K562 (cell line): Measurements from ENCODE around the gene PCDHGB5. TPM values are rescaled to one million over a fixed set of nuclear protein-coding genes. Genes with fewer than 3 reads are reported as not detected.
A peak's percentile ranks its signal among the peaks of the same experiment; 100 is the strongest.

Experiments
- DACH1 ChIP-seq: fragments of 450-650 bp; IDR thresholded peaks from 2 replicates; pipeline ENCODE4 v1.6.1; 2018; ENCODE audit not compliant: partially characterized antibody
- L3MBTL2 ChIP-seq: fragments of 450-650 bp; IDR thresholded peaks from 2 replicates; pipeline ENCODE4 v1.6.1; 2016; ENCODE audit warnings: mild to moderate bottlenecking, moderate library complexity
- MYC ChIP-seq, 2 experiments: fragments of 250-450 bp in 1 of 2; sonication (Bioruptor Pico) in 1 of 2; IDR thresholded peaks; 2 replicates each; pipeline versions ENCODE4 v1.5.1 to v1.6.1; 2012 to 2021; ENCODE audit warnings: low read depth in 2 of 2, borderline replicate concordance in 1 of 2, improper control_type of control experiment in 1 of 2, low read length in 1 of 2, mild to moderate bottlenecking in 1 of 2, moderate library complexity in 1 of 2
- XRCC5 ChIP-seq: fragments of 200-400 bp; formaldehyde crosslinking; IDR thresholded peaks from 2 replicates; pipeline ENCODE4 v1.6.1; 2017; ENCODE audit warnings: low read depth, mild to moderate bottlenecking, low read length
- YY1 ChIP-seq, 3 experiments: IDR thresholded peaks; 2 replicates each; pipeline ENCODE4 v1.6.1; 2011; ENCODE audit warnings: low read length in 2 of 3, mild to moderate bottlenecking in 2 of 3, moderate library complexity in 2 of 3, borderline replicate concordance in 1 of 3, control low read depth in 1 of 3, low read depth in 1 of 3; ENCODE audit not compliant: insufficient read depth in 3 of 3, insufficient replicate concordance in 2 of 3, control insufficient read depth in 1 of 3, insufficient read length in 1 of 3; ENCODE audit errors: extremely low read depth in 1 of 3
- ZNF184 ChIP-seq: sonication (generic); formaldehyde crosslinking; IDR thresholded peaks from 2 replicates; pipeline ENCODE4 v1.5.0; 2020; ENCODE audit warnings: missing genetic modification reagents
- polyA plus RNA-seq, 8 experiments: library from polyadenylated mRNA; depleted of rRNA in 4 of 8; stranded (reverse) in 5 of 8; unstranded in 3 of 8; fragments of >200 nt; fragmentation: Nextera tagmentation in 2 of 8; fragmentation: Illumina TruSeq in 1 of 8; extraction: Ambion mirVana in 2 of 8; extraction: Trizol in 1 of 8; gene quantifications; 2 replicates each; pipeline versions ENCODE4 v1.2.1 to v1.2.3, GENCODE V29; 2011 to 2014; ENCODE audit warnings: inconsistent platforms in 1 of 8, missing spikeins in 1 of 8
- total RNA-seq, 7 experiments: library from RNA; depleted of rRNA in 6 of 7; stranded (reverse); fragments of >200 nt in 6 of 7; fragmentation: Illumina TruSeq in 2 of 7; extraction: Trizol in 2 of 7; gene quantifications; 2 replicates each; pipeline versions ENCODE4 v1.2.1 to v1.2.3, GENCODE V29; 2011 to 2021; ENCODE audit warnings: low replicate concordance in 1 of 7
- TF ChIP-seq, protein P1 (sequence below), 2 experiments: IDR thresholded peaks; 2 replicates each; pipeline ENCODE4 v1.6.1; 2011; ENCODE audit warnings: borderline replicate concordance in 1 of 2, control low read depth in 1 of 2, low read depth in 1 of 2, low read length in 1 of 2, mild to moderate bottlenecking in 1 of 2, mixed read lengths in 1 of 2, moderate library complexity in 1 of 2; ENCODE audit not compliant: insufficient read depth in 1 of 2, insufficient read length in 1 of 2, poor library complexity in 1 of 2, severe bottlenecking in 1 of 2; ENCODE audit errors: extremely low read depth in 1 of 2
- TF ChIP-seq, protein P2 (sequence below), 3 experiments: IDR thresholded peaks in 2 of 3; conservative IDR thresholded peaks in 1 of 3; 2 replicates each; pipeline ENCODE4 v1.5.1; 2011 to 2012; ENCODE audit warnings: low read length in 3 of 3, mild to moderate bottlenecking in 3 of 3, control low read depth in 2 of 3, improper control_type of control experiment in 1 of 3, inconsistent platforms in 1 of 3, low read depth in 1 of 3, mixed read lengths in 1 of 3, moderate library complexity in 1 of 3; ENCODE audit not compliant: insufficient read depth in 2 of 3

Gene PCDHGB5
- total and polyA plus RNA-seq, 9 of the 15 experiments (the other 6 are each of a cell fraction or from before 2014, with no cell fraction given): 0.05 to 0.29 (median 0.12) TPM; not detected in 2

DNA sequence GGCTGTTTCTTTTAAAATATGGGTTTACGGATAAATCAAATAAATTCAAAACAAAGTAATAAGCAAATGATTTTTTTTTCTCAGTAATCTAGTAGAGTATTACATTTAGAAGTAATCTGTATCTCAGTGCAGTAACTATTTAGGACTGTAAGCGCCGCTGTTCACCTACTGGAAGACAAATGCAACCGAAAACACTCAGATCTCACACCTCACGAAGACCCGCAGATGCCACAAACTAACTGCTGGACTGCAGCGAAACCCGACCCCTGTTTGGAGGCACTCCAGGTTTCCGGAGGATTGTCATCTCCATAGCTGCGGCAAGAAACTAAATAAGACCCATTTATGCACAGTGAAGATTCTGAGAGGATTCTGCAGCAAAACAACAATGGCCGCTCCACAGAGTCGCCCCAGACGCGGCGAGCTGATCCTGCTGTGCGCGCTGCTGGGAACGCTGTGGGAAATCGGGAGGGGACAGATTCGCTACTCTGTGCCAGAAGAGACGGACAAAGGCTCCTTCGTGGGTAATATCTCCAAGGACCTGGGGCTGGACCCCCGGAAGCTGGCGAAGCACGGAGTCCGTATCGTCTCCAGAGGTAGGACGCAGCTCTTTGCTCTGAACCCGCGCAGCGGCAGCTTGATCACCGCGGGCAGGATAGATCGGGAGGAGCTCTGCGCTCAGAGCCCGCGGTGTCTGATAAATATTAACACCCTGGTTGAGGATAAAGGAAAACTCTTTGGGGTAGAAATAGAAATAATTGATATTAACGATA is 5.1 kb upstream of the PCDHGB5 start, which contains the start of gene PCDHGA8 (continued):
- no peak for TF ChIP-seq XRCC5
- TF ChIP-seq MYC (IDR thresholded peaks at IDR 0.05; ENCODE audit: low read depth, low read length): no peak
- no peak for TF ChIP-seq MYC (CRISPR knock-in tag; IDR thresholded peaks at IDR 0.05; ENCODE audit: borderline replicate concordance, low read depth)
- peak in 1 of 3 experiments; percentile 56 for TF ChIP-seq YY1 (IDR thresholded peaks at IDR 0.05; ENCODE audit: borderline replicate concordance in 1 of 3, control insufficient read depth in 1 of 3, extremely low read depth in 1 of 3, insufficient read depth in 3 of 3, insufficient read length in 1 of 3, insufficient replicate concordance in 2 of 3, low read depth in 1 of 3, low read length in 2 of 3)
- peak; percentile 93 for TF ChIP-seq L3MBTL2
- no peak for TF ChIP-seq DACH1
- no peak for TF ChIP-seq ZNF184
- TF ChIP-seq, protein P1, sequence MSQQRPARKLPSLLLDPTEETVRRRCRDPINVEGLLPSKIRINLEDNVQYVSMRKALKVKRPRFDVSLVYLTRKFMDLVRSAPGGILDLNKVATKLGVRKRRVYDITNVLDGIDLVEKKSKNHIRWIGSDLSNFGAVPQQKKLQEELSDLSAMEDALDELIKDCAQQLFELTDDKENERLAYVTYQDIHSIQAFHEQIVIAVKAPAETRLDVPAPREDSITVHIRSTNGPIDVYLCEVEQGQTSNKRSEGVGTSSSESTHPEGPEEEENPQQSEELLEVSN (IDR thresholded peaks at IDR 0.05; ENCODE audit: borderline replicate concordance in 1 of 2, extremely low read depth in 1 of 2, insufficient read depth in 1 of 2, insufficient read length in 1 of 2, low read depth in 1 of 2, low read length in 1 of 2, poor library complexity in 1 of 2, severe bottlenecking in 1 of 2): peak in 1 of 2 experiments; percentile 78
- TF ChIP-seq, protein P2, sequence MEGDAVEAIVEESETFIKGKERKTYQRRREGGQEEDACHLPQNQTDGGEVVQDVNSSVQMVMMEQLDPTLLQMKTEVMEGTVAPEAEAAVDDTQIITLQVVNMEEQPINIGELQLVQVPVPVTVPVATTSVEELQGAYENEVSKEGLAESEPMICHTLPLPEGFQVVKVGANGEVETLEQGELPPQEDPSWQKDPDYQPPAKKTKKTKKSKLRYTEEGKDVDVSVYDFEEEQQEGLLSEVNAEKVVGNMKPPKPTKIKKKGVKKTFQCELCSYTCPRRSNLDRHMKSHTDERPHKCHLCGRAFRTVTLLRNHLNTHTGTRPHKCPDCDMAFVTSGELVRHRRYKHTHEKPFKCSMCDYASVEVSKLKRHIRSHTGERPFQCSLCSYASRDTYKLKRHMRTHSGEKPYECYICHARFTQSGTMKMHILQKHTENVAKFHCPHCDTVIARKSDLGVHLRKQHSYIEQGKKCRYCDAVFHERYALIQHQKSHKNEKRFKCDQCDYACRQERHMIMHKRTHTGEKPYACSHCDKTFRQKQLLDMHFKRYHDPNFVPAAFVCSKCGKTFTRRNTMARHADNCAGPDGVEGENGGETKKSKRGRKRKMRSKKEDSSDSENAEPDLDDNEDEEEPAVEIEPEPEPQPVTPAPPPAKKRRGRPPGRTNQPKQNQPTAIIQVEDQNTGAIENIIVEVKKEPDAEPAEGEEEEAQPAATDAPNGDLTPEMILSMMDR (IDR thresholded peaks at IDR 0.05 in 2 of 3, conservative IDR thresholded peaks at IDR 0.05 in 1 of 3; ENCODE audit: insufficient read depth in 2 of 3, low read depth in 1 of 3, low read length in 3 of 3): peak; percentile 43 to 51 (median 50); a peak in 5 of 6 replicates
